KBM-7 (cell line): Measurements from ENCODE around the gene TNFRSF11A.

ENCODE experiments used
- DNase-seq: peaks from one replicate; pipeline ENCODE4 v3.0.0-alpha.2; 2015
- in situ Hi-C: fragments of 300-500 bp; cut with MboI; formaldehyde crosslinking; loops from 2 replicates; pipeline ENCODE4 v1.14.3; 2020; ENCODE audit warnings: low sequenced_read_pairs, low pct_unique_long_range_greater_than_20kb, mixed read lengths

The TNFRSF11A gene

DNA sequence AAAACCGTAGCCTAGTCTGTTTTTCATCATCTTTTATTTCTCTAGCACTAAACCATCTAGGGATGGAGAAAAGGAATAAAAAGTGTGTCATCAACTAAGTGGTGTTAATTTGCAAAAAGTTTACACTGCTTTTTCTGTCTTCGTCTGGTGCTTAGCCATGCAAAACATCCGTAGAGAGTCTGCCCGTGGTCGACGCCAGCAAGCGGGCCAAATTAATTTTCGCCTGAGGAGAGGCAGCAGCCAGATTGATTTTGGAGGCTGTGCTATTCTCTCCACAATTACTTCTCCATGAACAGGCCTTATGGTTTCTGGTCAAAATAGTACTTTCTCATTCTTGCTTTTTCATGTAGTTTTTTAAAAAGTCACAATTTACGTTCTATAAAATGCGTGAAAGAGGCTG, 46.3 kb downstream of the TNFRSF11A start:
- DNase-seq = no peak
- in situ Hi-C loops = no loop called here

DNA sequence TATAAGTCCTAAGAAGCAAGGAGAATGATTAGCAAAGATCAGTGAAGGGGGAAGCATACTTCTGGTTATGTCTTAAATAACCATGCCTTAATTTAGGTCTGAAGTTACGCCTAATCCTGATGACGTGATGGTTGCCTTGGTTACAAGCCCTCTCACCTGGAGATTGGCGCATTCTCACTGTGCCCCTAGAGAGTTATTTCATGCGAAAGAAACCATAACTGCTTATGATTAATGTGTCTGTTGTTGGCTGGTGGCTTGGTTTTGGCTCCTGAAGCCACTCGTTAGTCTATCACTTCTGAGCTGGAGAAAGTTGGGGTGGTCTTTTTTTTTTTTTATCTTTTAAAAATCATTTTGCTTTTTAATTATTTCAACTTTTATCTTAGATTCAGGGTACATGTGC, 47.0 kb downstream of the TNFRSF11A start:
- no peak for DNase-seq
- in situ Hi-C loops = no loop called here

DNA sequence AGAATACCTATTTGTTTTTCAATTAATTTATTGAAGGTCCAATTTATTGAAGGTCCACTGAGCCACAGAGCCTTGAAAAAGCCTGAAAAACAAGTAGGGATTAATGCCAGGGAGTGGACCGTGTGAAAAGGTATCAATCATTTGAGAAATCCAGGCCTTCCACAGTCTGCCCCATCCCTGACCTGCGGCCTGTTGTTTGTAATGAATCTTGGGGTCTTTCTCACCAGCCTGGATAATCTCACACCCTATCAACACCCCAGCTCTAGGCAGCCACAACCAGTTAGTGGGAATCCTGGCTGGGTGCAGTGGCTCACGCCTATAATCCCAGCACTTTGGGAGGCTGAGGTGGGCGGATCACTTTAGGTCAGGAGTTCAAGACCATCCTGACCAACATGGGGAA, 47.8 kb downstream of the TNFRSF11A start:
- no peak for DNase-seq
- in situ Hi-C loops = no loop called here

DNA sequence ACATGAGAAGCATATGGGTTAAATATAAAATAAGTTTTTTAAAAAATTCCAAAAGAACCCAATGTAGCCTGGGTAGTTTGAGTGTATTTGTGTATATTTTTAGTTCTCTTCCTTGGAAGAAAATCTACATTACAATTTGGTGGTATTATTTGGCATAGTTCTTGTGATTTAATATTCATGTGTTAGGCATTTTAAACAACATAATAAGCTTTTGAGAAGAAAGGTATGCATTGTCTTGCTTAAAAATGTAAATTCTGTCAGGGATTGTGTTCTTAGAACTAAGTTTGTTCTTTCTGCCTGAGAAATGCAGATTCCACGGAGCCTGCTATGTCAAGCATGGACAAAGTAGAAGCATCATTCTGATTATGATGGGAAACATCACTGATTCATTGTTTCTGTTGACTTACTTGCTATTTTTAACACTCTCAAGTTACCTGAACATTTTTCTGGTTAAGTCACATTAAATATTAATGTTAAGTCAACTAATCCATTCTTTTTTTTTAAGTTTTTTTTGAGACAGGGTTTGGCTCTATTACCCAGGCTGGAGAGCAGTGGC, 49.4 kb downstream of the TNFRSF11A start:
- in situ Hi-C loops = no loop called here
- no peak for DNase-seq

DNA sequence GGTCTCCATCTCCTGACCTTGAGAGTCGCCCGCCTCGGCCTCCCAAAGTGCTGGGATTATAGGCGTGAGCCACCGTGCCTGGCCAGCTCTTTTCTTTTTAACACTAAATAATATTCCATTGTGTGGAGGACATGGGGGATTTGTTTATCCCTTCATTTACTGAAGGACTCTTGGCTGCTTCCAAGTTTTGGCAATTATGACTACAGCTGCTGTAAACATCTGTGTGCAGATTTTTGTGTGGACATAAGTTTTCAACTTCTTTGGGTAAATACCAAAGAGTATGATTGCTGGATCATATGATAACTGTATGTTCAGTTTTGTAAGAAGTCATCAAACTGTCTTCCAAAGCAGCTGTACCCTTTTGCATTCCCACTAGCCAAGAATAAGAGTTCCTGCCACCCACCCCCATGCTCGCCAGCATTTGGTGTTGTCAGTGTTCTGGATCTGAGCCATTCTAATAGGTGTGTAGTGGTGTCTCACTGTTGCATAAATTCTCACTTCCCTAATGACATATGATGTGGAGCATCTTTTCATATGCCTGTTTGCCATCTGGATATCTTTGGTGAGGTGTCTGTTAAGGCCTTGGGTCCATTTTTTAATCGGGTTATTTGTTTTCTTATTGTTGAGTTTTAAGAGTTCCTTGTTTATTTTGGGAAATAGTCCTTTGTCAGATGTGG, 52.2 kb downstream of the TNFRSF11A start:
- DNase-seq = no peak
- in situ Hi-C loops = no loop called here

DNA sequence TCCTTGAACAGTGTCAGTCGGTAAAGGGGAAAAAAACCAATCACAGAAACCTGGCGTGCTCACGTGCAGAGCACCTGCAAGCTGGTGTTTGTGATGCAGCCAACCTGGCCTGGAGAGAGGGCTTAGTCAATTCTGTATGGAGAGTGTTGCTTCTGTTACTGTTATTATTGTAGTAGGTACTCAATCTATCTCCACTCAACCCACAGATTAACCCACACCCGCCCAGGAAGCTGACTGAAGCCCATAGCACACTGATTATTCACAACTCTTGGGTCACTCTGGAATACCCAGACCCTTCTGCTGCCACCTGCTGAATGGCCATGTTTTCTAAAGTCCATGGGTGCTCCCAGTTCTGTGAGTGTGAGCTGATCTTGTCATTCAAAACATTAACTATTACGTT, 53.9 kb downstream of the TNFRSF11A start:
- DNase-seq = no peak
- in situ Hi-C loops = no loop called here

DNA sequence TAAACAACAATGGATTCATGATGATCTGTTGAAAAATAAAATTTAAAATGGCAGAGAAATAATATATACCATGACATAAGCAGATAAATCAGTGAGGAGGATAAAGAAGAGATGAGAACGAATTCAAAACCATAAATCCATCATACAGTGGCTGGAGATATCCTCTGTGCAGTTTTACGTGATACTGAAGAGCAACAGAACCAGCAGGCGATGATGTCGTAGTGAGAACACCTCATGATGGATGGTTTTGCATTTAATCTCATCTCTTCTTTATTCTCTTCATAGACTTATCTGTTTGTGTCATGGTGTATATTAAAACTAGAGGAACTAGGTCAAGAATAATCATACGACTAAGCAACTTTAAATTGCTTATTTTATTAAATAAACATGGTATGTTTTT, 56.3 kb downstream of the TNFRSF11A start:
- in situ Hi-C loops = no loop called here
- no peak for DNase-seq

DNA sequence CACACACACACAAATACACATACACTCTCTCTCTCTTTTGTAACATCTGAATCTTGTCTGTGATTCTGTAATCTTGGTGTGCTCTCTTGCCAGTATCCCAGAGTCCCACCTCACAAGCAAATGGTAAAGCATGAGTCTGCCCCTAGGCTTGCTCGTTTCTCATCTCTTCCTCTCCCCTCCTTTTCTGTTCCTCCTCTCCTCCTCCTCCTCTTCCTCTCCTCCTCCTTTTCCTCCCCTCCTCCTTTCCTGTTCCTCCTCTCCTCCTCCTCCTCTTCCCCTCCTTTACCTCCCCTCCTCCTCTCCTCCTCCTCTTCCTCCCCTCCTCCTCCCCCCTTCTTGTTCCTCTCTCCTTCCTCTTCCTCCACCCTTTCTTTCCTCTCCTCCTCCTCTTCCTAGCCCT, 59.0 kb downstream of the TNFRSF11A start:
- in situ Hi-C loops = no loop called here
- DNase-seq = no peak

DNA sequence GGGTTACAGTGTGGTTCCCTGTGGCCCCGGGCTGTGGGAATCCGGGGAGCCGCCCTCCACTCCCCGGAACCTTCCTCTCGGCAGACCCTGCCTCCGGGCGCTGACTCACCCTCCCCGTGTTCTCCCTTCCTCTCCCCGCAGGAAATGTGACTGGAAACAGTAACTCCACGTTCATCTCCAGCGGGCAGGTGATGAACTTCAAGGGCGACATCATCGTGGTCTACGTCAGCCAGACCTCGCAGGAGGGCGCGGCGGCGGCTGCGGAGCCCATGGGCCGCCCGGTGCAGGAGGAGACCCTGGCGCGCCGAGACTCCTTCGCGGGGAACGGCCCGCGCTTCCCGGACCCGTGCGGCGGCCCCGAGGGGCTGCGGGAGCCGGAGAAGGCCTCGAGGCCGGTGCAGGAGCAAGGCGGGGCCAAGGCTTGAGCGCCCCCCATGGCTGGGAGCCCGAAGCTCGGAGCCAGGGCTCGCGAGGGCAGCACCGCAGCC, 59.5 kb downstream of the TNFRSF11A start:
- DNase-seq = no peak
- in situ Hi-C loops = no loop called here

DNA sequence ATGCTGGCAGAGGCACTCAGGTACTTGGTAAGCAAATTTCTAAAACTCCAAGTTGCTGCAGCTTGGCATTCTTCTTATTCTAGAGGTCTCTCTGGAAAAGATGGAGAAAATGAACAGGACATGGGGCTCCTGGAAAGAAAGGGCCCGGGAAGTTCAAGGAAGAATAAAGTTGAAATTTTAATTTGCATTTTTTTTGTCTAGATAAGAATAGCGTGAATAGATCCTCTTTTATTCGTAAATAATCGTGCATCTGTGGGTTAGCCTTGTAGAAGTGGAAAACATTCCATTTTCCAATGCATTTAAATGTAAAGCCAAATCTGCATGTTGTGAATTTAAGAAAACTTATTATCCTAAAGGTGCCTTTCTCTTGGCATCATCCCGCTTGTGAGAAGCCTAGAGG, 61.0 kb downstream of the TNFRSF11A start:
- DNase-seq = no peak
- in situ Hi-C loops = no loop called here

DNA sequence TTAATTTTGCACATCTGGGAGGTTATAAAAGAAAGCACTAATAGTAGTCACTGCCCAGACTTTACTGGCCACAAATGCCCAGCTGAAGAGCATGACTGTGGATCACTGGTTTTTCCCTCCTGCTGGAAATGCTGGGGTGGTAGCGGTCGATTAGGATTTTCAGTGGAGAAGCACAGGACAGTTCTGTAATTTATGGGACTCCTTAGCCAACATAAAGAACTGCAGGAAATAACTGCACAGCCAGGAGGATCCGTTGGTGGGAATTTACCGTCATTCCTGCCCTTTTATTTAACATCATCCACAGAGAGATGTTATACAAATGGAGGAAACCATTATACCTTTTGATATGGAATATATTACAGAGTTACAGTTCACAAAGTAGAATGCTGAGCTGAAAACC, 61.5 kb downstream of the TNFRSF11A start:
- in situ Hi-C loops = no loop called here
- no peak for DNase-seq

DNA sequence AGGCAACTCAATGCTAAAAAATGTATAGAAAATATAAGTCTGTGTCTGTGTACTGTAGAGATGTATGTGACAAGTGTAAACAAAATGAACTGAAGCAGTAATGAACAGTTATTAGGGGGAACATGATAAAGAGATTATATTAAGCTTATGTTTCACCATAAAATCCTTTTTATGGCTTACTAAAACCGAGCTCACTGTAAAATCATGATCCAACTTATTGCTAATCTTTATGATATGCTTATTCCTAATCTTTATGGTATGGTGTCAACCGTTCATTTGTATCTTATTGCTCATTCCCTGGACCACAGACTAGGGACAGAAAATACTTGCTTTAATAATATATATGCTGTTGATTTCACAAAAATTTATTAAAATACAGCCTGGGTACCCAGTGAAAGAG, 62.1 kb downstream of the TNFRSF11A start:
- DNase-seq = no peak
- in situ Hi-C loops = no loop called here

DNA sequence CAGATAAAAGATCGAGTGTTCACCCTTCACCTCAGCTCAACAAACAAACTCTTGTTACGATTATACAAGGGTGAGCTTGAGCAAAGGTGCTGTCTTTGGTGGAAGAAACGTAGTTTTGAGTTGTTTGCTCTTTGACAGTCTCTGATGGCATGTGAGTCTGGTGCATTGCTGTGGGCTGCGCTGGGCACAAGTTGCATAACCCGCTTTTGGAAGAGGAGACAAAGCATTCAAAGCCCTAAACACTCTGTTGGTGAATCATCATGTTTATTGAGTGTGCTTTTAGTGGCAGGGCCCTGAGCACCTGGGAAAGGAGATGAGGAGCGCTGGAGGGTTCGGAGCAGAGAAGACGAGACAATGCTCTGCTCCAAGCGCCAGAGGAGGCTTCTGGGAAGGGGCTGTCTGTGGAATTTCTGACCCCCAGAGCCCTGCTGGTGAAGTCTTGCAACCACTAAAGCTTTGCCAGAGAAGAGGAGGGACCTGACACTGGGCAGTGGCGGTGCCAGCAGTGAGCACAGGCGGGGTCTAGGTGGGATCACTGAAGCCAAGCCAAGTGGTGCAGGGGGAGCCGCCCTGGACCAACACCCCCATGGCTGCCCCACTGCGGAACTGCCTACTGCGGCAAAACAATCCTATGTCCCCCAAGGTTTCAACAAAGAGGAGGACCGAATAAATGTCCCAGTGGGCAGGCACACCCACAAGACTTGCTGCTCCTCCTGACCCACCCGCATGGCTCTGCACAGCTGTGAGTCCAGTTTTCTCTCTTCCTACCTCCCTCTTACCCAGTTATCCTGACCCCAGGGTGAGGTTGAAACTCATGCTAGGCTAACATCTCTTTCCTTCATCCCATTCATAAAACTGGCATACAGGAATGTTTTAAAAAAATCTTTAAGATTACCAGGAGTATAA, 64.0 kb downstream of the TNFRSF11A start:
- no peak for DNase-seq
- in situ Hi-C loops = no loop called here

DNA sequence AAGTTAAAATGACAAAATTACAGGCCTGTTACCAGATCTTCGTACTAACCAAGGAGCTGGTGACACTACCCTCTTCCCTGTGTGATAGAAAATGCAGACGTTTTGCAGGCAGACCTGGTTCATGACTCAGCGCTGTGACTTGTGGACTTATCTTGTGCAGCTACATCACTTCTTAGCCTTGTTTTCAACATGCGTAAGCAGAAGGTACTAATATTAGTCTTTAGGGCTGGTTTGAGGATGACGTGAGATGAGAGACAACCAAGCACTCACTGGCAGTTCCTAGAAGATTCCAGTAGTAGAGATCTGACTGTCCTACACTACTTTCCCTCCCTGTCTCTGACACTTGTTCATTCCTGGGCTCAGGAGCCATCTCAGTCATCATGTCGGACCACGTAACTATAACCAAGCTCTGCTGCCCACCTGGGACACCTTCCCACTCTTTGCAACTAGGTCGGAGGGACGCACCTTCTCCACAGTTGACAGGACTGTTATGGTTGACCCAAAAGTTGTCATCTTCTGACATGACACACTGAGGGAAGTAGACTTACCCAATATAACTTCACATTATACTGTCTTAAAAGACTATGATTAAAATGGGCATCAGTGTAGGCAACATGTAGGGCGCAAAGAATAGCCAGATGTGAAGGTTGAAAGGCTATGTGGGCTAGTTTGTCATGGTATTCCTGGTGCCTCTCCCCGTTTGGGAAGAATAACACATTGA, 64.8 kb downstream of the TNFRSF11A start:
- no peak for DNase-seq
- in situ Hi-C loops = no loop called here

DNA sequence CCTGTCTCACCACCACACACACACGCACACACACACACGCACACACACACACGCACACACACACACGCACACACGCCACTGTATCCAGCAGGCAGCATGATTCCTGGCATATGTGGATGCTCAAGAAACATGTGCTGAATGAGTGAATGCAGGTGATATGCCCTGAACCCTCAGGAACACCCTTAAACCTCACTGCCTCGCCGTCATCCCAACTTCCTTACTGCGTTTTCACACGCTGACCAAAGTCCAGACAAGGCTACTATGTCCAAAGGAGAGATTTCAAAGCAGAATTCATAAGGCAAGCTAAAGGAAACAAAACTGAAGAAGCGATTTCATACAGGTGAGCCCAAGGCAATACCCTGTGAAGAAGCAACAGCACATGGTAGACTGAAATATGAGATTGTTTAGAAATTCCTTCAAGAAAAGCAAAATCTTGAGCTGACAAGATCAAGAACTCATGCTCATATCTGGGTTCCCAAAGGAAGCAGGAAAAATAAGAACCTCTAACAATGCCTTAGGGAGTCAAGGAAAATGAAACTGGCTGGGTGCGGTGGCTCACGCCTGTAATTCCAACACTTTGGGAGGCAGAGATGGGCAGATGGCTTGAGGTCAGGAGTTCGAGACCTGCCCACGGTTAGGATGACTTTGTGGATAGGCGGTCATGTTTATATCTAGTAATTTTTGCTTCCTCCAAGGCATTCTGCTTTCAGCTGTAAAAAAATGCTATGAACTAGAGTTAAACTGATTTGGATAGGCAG, 69.1 kb downstream of the TNFRSF11A start:
- no peak for DNase-seq

DNA sequence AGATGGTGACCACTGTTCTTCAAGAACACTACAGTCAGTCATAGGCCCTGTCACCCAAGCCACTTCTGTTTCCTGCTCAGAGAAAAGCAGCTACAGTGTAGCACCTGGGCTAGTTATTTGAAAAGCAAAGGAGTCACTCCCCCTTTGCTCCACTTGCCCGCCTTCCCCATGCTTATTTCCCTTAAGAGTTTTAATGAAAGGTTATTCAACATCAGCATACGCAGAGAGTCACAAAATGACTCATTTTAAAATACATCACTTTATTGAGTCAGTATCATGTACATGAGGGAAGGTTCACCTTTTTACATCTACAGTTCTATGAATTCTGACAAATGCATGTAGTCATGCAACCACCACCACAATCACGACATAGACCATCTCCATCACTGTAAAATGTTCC, 71.3 kb downstream of the TNFRSF11A start:
- no peak for DNase-seq
- in situ Hi-C loops = no loop called here

More for the DNA sequence above, 69.1 kb downstream of the TNFRSF11A start:
- in situ Hi-C loops = no loop called here

DNA sequence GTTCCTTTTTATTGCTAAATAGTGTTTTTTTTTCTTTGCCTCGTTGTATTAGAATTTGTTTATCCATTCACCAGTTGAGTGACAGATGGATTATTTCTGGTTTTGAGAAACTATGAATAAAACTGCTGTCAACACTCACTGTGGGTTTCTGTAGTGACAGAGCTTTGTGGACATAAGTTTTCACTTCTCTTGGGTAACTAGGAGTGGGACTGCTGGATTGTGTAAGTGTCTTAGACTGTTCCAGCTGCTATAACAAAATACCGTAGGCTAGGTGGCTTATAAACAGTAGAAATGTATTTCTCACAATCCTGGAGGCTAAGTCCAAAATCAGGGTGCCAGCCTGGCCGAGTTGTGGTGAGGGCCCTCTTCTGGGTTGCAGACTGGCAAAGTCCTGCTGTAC, 71.9 kb downstream of the TNFRSF11A start:
- no peak for DNase-seq
- in situ Hi-C loops = no loop called here

DNA sequence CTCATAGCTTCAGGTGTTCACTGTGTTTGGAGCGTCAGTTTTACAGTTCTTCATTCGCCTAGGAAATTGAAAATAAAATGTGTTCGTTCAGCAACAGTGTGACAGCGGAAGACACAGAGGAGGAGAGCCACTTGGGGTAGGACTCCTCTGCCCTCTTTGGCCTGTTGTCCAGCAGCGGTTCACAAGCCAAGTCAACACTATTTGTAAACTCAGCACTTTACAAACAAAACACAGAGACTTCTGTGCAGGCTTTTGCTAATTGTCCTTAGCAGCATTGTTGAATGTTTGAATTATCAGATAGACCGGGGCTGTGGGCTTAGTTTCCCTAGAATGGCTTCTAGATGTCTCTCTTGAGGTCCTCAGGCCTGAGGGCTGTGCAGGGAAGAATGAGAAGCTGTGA, 73.2 kb downstream of the TNFRSF11A start:
- DNase-seq = no peak
- in situ Hi-C loops = no loop called here

DNA sequence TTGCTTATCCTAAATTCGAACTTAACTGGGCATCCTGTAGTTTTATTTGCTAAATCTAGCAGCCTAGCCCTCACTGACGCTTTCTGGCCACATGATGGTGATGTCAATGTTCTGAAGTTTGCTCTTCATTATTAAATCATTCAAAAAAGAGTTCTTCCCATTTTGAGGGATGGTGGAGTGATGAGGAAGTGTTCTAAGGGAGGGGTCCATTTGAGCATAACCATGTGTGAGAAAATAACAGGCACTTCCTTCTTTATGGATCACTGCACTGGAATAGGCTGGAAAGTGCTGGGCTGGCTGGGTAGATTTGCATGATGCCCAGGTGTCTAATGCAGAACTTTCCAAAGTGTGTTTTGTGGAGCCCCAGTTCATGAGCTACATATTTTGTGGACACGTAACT, 74.2 kb downstream of the TNFRSF11A start:
- DNase-seq = peak; percentile 45
- in situ Hi-C loops = no loop called here
